ENCODE data around the gene SLC2A9.

DNA sequence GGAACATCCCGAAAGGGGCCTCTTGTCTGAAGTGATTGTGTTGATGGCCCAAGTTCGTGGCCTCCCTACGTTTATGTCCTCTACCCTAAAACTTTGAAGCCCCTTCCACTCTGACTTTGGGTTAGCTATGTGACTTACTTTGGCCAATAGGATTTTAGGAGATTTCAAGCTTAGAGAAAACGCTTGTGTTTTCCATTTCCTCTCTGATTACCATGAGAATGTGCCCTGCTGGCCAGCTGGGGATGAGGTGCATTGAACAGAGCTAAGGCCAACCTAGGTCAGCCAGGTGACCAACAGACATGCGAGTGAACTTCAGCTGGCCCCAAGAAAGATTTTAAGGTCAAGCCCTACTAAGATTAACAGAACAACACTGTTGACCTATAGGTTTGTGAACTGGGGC, 82.4 kb downstream of the SLC2A9 start:
- TF ChIP-seq, protein P1, sequence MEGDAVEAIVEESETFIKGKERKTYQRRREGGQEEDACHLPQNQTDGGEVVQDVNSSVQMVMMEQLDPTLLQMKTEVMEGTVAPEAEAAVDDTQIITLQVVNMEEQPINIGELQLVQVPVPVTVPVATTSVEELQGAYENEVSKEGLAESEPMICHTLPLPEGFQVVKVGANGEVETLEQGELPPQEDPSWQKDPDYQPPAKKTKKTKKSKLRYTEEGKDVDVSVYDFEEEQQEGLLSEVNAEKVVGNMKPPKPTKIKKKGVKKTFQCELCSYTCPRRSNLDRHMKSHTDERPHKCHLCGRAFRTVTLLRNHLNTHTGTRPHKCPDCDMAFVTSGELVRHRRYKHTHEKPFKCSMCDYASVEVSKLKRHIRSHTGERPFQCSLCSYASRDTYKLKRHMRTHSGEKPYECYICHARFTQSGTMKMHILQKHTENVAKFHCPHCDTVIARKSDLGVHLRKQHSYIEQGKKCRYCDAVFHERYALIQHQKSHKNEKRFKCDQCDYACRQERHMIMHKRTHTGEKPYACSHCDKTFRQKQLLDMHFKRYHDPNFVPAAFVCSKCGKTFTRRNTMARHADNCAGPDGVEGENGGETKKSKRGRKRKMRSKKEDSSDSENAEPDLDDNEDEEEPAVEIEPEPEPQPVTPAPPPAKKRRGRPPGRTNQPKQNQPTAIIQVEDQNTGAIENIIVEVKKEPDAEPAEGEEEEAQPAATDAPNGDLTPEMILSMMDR (IDR thresholded peaks at IDR 0.05), result no peak
- TF ChIP-seq POLR2A (IDR thresholded peaks at IDR 0.05), result no peak
